Spinal cord (tissue), 10 donors: Measurements from ENCODE around the gene CCDC28A. TPM values are rescaled to one million over a fixed set of nuclear protein-coding genes. Genes with fewer than 3 reads are reported as not detected.
A peak's percentile ranks its signal among the peaks of the same experiment; 100 is the strongest.

ENCODE experiments used
- DNase-seq, 6 donors: peaks; one replicate each; pipeline versions ENCODE4 v3.0.0 to v3.0.0-alpha.2; 2013 to 2015; ENCODE audit warnings: low spot score in 6 of 6, low read depth in 4 of 6
- H3K27ac ChIP-seq: one replicate; pipeline ENCODE4 v1.5.1; 2013; ENCODE audit warnings: low read depth, low read length, control low read depth
- H3K27me3 ChIP-seq: one replicate; pipeline ENCODE4 v1.6.1; 2013; ENCODE audit warnings: low read length; ENCODE audit not compliant: control insufficient read depth, insufficient read depth
- H3K36me3 ChIP-seq: one replicate; pipeline ENCODE4 v1.6.1; 2013; ENCODE audit warnings: low read length; ENCODE audit not compliant: control insufficient read depth, insufficient read depth
- H3K4me1 ChIP-seq: one replicate; pipeline ENCODE4 v1.6.1; 2013; ENCODE audit warnings: low read length; ENCODE audit not compliant: control insufficient read depth, insufficient read depth
- H3K4me3 ChIP-seq: one replicate; pipeline ENCODE4 v1.5.1; 2013; ENCODE audit warnings: low read depth, low read length, control low read depth
- H3K9me3 ChIP-seq: one replicate; pipeline ENCODE4 v1.6.1; 2013; ENCODE audit warnings: low read length; ENCODE audit not compliant: control insufficient read depth, insufficient read depth
- WGBS: methylation state at CpG from one replicate; pipeline ENCODE4 v1.1.5; 2013; ENCODE audit warnings: missing lambda C conversion rate; ENCODE audit not compliant: insufficient coverage; 5-methylcytosine and 5-hydroxymethylcytosine counted together
- polyA plus RNA-seq, 2 donors: library from polyadenylated mRNA; unstranded; fragments of 120-200 nt; gene quantifications; one replicate each; pipeline ENCODE4 v1.2.1, GENCODE V29; 2013; ENCODE audit not compliant: insufficient read length in 2 of 2
- total RNA-seq, 2 donors: library from RNA; depleted of rRNA in 1 of 2; stranded (reverse); fragments of 120-200 nt in 1 of 2; fragments of >200 nt in 1 of 2; gene quantifications; one replicate each; pipeline versions ENCODE4 v1.2.3 to v1.2.4, GENCODE V29; 2013 to 2014
- donor health status: healthy.

CCDC28A gene
- total and polyA plus RNA-seq, 4 donors, result 9.3 to 19.4 (median 13.2) TPM

DNA sequence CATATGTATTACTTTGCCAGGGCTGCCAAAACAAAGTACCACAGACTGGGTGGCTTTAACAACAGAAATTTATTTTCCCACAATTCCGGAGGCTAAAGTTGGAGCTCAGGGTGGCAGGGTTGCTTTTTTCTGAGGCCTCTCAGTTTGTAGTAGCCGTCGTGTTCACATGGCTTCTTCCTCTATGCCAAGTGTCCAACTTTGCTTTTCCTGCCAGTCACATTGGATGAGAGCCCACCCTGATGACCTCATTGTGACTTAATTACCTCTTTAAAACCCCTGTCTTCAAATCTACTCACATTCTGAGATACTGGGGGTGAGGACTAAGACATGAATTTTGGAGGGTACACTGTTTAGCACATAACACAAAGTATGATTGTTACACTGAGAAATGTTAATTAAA is 12.4 kb downstream of the CCDC28A start:
- no peaks in the 10 kb centered on the region for H3K9me3 ChIP-seq
- H3K4me3 ChIP-seq, result no peak overlapping the region
- peak in 4 of 6 donors; percentile 23 to 77 (median 49) for DNase-seq
- no peaks in the 10 kb centered on the region for H3K27me3 ChIP-seq
- peak overlapping the region; percentile 49 for H3K27ac ChIP-seq
- peaks cover 6% of the 10 kb centered on the region for H3K36me3 ChIP-seq
- no CpG with 5 or more reads among the region's 3 CpGs for WGBS
- H3K4me1 ChIP-seq, result no peaks in the 10 kb centered on the region

DNA sequence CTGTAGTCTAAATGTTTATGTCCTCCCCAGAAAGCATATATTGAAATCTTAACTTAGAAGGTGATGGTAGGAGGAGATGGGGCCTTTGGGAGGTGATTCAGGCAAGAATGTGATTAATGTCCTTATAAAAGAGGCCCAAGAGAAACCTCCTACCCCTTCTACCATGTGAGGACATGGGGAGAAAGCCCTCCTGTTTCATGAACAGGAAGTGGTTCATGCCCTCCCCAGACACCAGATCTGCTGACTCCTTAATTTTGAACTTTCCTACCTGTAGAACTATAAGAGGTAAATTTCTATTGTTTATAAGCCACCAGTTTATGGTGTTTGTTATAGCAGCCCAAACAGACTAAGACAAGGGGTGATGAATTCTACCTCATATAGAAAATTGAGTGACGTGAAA is 13.6 kb downstream of the CCDC28A start:
- no peaks in the 10 kb centered on the region for H3K9me3 ChIP-seq
- DNase-seq, result no peak
- peaks cover 6% of the 10 kb centered on the region for H3K36me3 ChIP-seq
- H3K4me1 ChIP-seq, result no peaks in the 10 kb centered on the region
- no CpG with 5 or more reads among the region's 1 CpG for WGBS
- H3K27me3 ChIP-seq, result no peaks in the 10 kb centered on the region
- no peak overlapping the region for H3K4me3 ChIP-seq
- no peak overlapping the region for H3K27ac ChIP-seq

GRCh38 chr6:138795809-138796603 is 22.4 kb downstream of the CCDC28A start, which contains the start of gene ECT2L:
Gene ECT2L (plus strand): TSS chr6:138796087. CDS start chr6:138813275, 17,188 bp downstream.
- Histone ChIP-seq H3K4me3 (peak within 1 kb of the TSS; percentile 43), H3K36me3 (peaks cover 3% of the 10 kb centered on the region), H3K27ac (peak within 1 kb of the TSS; percentile 22), H3K9me3 (no peaks in the 10 kb centered on the region), H3K27me3 (peaks cover 9% of the 10 kb centered on the region), H3K4me1 (peaks cover 7% of the 10 kb centered on the region)
- WGBS, result 6% methylated on average over 44 of the region's 50 CpGs
- peak in 2 of 6 donors; percentile 38 to 58 for DNase-seq

GRCh38 chr6:138796771-138797170 is 23.2 kb downstream of the CCDC28A start:
- no peaks in the 10 kb centered on the region for H3K9me3 ChIP-seq
- no CpG with 5 or more reads among the region's 2 CpGs for WGBS
- peaks cover 3% of the 10 kb centered on the region for H3K36me3 ChIP-seq
- peaks cover 9% of the 10 kb centered on the region for H3K27me3 ChIP-seq
- H3K27ac ChIP-seq, result no peak overlapping the region
- peaks cover 7% of the 10 kb centered on the region for H3K4me1 ChIP-seq
- H3K4me3 ChIP-seq, result no peak overlapping the region
- DNase-seq, result no peak

GRCh38 chr6:138797806-138798446 is 24.4 kb downstream of the CCDC28A start:
- peaks cover 3% of the 10 kb centered on the region for H3K36me3 ChIP-seq
- no peak overlapping the region for H3K4me3 ChIP-seq
- H3K27ac ChIP-seq, result no peak overlapping the region
- no peaks in the 10 kb centered on the region for H3K9me3 ChIP-seq
- H3K27me3 ChIP-seq, result peaks cover 9% of the 10 kb centered on the region
- no peak for DNase-seq
- no CpG with 5 or more reads among the region's 4 CpGs for WGBS
- peaks cover 7% of the 10 kb centered on the region for H3K4me1 ChIP-seq

DNA sequence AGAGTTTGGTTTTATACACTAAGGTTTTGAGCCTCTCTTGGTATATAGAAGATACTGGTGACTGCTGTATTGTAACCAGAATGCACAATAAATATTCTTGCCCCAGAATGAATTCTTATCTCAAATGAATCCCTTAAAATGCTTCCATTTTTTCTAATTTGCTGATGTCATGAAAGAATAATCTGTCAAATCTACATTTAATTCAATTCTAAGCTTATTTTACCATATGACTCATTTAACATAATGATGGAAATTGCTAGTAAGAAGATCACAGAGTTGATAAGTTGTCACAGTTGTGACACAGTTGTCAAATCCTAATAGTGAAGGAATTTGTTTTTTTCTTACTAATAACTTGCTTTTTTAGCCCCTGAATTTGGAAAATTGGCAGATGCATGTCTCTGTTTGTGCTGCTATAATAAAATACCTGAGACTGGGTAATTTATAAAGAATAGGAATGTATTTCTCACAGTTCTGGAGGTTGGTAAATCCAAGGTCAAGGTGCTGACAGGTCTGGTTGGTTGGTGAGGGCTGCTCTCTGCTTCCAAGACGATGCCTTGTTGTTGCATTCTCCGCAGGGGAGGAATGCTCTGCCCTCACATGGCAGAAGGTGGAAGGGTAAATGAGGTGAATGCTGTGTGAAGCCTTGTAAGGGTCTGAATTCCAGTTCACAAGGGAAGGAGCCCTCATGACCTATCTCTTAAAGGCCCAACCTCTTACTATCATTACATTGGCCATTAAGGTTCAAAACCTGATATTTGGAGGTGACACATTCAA is 27.0 kb downstream of the CCDC28A start:
- Histone ChIP-seq H3K36me3 (peaks cover 3% of the 10 kb centered on the region), H3K4me1 (peaks cover 7% of the 10 kb centered on the region), H3K27ac (no peak overlapping the region), H3K27me3 (peaks cover 7% of the 10 kb centered on the region), H3K4me3 (no peak overlapping the region), H3K9me3 (no peaks in the 10 kb centered on the region)
- WGBS, result 29% methylated on average over 1 of the region's 2 CpGs
- no peak for DNase-seq

DNA sequence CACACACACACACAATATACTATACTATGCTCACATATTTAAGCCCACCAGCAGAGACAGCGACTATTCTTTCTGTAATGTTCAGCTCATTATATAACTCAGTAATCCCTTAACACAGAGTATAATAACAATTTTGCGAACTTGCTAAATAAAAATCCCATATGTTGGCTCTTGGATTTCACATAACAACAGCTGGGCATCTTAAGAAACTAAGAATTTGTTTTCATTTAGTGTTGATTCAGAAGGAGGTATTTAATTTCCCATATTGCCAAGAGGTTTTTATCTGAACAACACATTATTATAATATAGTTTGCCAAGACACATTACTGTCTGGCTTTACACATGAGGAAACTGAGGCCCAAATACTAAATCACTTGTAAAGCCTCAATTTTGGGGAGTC is 29.8 kb downstream of the CCDC28A start:
- Histone ChIP-seq H3K36me3 (no peaks in the 10 kb centered on the region), H3K9me3 (no peaks in the 10 kb centered on the region), H3K27me3 (no peaks in the 10 kb centered on the region), H3K4me1 (no peaks in the 10 kb centered on the region), H3K27ac (no peak overlapping the region), H3K4me3 (no peak overlapping the region)
- WGBS, result no CpG with 5 or more reads among the region's 2 CpGs
- peak in 2 of 6 donors; percentile 48 to 57 for DNase-seq

GRCh38 chr6:138803861-138804260 is 30.3 kb downstream of the CCDC28A start:
- Histone ChIP-seq H3K27me3 (no peaks in the 10 kb centered on the region), H3K27ac (no peak overlapping the region), H3K36me3 (no peaks in the 10 kb centered on the region), H3K4me1 (no peaks in the 10 kb centered on the region), H3K4me3 (no peak overlapping the region), H3K9me3 (no peaks in the 10 kb centered on the region)
- DNase-seq, result no peak
- WGBS, result no CpG with 5 or more reads among the region's 4 CpGs

GRCh38 chr6:138805016-138805765 is 31.6 kb downstream of the CCDC28A start:
- WGBS, result 88% methylated on average over 5 of the region's 9 CpGs
- Histone ChIP-seq H3K9me3 (no peaks in the 10 kb centered on the region), H3K27ac (no peak overlapping the region), H3K4me3 (no peak overlapping the region), H3K36me3 (no peaks in the 10 kb centered on the region), H3K4me1 (no peaks in the 10 kb centered on the region), H3K27me3 (no peaks in the 10 kb centered on the region)
- DNase-seq, result no peak
